Osteoblast (primary cell): ENCODE measurements around the gene AKAP6. TPM values are rescaled to one million over a fixed set of nuclear protein-coding genes. Genes with fewer than 3 reads are reported as not detected.

Source experiments
- DNase-seq: peaks from one replicate; pipeline ENCODE4 v3.0.0; 2011; ENCODE audit warnings: low spot score, mixed read lengths; ENCODE audit not compliant: insufficient read length; ENCODE audit errors: missing footprints
- H2AFZ ChIP-seq: 2 replicates; pipeline ENCODE4 v1.6.0; 2011; ENCODE audit warnings: mild to moderate bottlenecking, low read length
- H3K27ac ChIP-seq: 2 replicates; pipeline ENCODE4 v1.5.1; 2011; ENCODE audit warnings: mild to moderate bottlenecking, low read depth, low read length, moderate library complexity
- H3K27me3 ChIP-seq: 2 replicates; pipeline ENCODE4 v1.6.0; 2012; ENCODE audit warnings: mild to moderate bottlenecking, control low read depth, inconsistent platforms, low read length, moderate library complexity; ENCODE audit not compliant: insufficient read depth
- H3K36me3 ChIP-seq: 2 replicates; pipeline ENCODE4 v1.5.1; 2011; ENCODE audit warnings: mild to moderate bottlenecking, low read length, control low read depth, moderate library complexity; ENCODE audit not compliant: insufficient read depth
- H3K4me1 ChIP-seq: 2 replicates; pipeline ENCODE4 v1.5.1; 2011; ENCODE audit warnings: mild to moderate bottlenecking, low read length, control low read depth, moderate library complexity; ENCODE audit not compliant: insufficient read depth
- H3K4me2 ChIP-seq: 2 replicates; pipeline ENCODE4 v1.6.0; 2011; ENCODE audit warnings: mild to moderate bottlenecking, low read length; ENCODE audit not compliant: insufficient read depth
- H3K4me3 ChIP-seq: fragments of 200-600 bp; sonication (generic); 3 replicates; pipeline ENCODE4 v1.5.1; 2012; ENCODE audit warnings: mild to moderate bottlenecking, low read length, inconsistent platforms; ENCODE audit not compliant: insufficient read depth
- H3K79me2 ChIP-seq: 2 replicates; pipeline ENCODE4 v1.6.0; 2012; ENCODE audit warnings: mild to moderate bottlenecking, low read length, control low read depth, inconsistent platforms; ENCODE audit not compliant: insufficient read depth
- H3K9me3 ChIP-seq: 2 replicates; pipeline ENCODE4 v1.5.1; 2011; ENCODE audit warnings: low read depth, low read length, control low read depth
- H4K20me1 ChIP-seq: 2 replicates; pipeline ENCODE4 v1.6.0; 2012; ENCODE audit warnings: mild to moderate bottlenecking, low read length, control low read depth; ENCODE audit not compliant: insufficient read depth
- total RNA-seq: library from RNA; depleted of rRNA; stranded (reverse); fragments of >200 nt; gene quantifications from 2 replicates; pipeline ENCODE4 v1.2.3, GENCODE V29; 2012
- TF ChIP-seq, protein P1 (sequence below): IDR thresholded peaks from 2 replicates; pipeline ENCODE4 v1.5.1; 2011; ENCODE audit warnings: mild to moderate bottlenecking, low read depth, low read length, moderate library complexity; ENCODE audit errors: extremely low read depth

Gene AKAP6
- total RNA-seq, 1 donor = 2.2 TPM

GRCh38 chr14:32495435-32495734 is 166.3 kb downstream of the AKAP6 start:
- no peak overlapping the region for H3K27ac ChIP-seq
- no peaks in the 10 kb centered on the region for H3K9me3 ChIP-seq
- no peaks in the 10 kb centered on the region for H3K79me2 ChIP-seq
- H2AFZ ChIP-seq = no peak overlapping the region
- DNase-seq = no peak
- no peaks in the 10 kb centered on the region for H4K20me1 ChIP-seq
- H3K36me3 ChIP-seq = no peaks in the 10 kb centered on the region
- peaks cover 5% of the 10 kb centered on the region for H3K4me1 ChIP-seq
- no peaks in the 10 kb centered on the region for H3K27me3 ChIP-seq
- no peak overlapping the region for H3K4me3 ChIP-seq
- TF ChIP-seq, protein P1, sequence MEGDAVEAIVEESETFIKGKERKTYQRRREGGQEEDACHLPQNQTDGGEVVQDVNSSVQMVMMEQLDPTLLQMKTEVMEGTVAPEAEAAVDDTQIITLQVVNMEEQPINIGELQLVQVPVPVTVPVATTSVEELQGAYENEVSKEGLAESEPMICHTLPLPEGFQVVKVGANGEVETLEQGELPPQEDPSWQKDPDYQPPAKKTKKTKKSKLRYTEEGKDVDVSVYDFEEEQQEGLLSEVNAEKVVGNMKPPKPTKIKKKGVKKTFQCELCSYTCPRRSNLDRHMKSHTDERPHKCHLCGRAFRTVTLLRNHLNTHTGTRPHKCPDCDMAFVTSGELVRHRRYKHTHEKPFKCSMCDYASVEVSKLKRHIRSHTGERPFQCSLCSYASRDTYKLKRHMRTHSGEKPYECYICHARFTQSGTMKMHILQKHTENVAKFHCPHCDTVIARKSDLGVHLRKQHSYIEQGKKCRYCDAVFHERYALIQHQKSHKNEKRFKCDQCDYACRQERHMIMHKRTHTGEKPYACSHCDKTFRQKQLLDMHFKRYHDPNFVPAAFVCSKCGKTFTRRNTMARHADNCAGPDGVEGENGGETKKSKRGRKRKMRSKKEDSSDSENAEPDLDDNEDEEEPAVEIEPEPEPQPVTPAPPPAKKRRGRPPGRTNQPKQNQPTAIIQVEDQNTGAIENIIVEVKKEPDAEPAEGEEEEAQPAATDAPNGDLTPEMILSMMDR = no peak
- no peak overlapping the region for H3K4me2 ChIP-seq

DNA sequence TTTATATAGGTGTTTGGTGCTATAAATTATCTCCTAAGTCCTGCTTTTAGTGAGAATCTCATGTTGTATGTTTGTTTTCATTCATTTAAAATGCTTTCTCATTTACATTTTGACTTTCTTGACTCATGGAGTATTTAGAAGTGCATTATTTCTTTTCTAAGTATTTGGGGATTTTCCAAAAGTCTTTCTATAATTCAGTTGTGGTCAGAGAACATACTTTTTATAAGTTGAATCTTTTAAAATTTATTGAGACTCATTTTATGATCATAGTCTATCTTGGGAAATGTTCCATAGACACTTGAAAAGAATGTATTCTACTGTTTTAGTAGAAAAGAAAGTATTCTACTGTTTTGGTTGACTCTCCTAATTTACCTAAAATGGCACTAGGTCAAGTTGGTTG is 168.2 kb downstream of the AKAP6 start:
- Histone ChIP-seq H3K9me3 (no peaks in the 10 kb centered on the region), H2AFZ (peak overlapping the region; percentile 27), H3K4me3 (no peak overlapping the region), H3K36me3 (no peaks in the 10 kb centered on the region), H3K27me3 (no peaks in the 10 kb centered on the region), H3K4me2 (no peak overlapping the region), H3K27ac (peak overlapping the region; percentile 5), H3K4me1 (peaks cover 14% of the 10 kb centered on the region), H3K79me2 (no peaks in the 10 kb centered on the region), H4K20me1 (no peaks in the 10 kb centered on the region)
- TF ChIP-seq, protein P1 = no peak
- DNase-seq = no peak

GRCh38 chr14:32507029-32507984 is 178.2 kb downstream of the AKAP6 start:
- no peaks in the 10 kb centered on the region for H4K20me1 ChIP-seq
- DNase-seq = peak; percentile 13
- H3K4me1 ChIP-seq = peaks cover 35% of the 10 kb centered on the region
- H3K4me2 ChIP-seq = peak overlapping the region; percentile 64
- H3K36me3 ChIP-seq = no peaks in the 10 kb centered on the region
- H3K79me2 ChIP-seq = no peaks in the 10 kb centered on the region
- peak overlapping the region; percentile 73 for H2AFZ ChIP-seq
- H3K27me3 ChIP-seq = no peaks in the 10 kb centered on the region
- H3K9me3 ChIP-seq = no peaks in the 10 kb centered on the region
- TF ChIP-seq, protein P1 = no peak
- no peak overlapping the region for H3K4me3 ChIP-seq
- H3K27ac ChIP-seq = peak overlapping the region; percentile 91

DNA sequence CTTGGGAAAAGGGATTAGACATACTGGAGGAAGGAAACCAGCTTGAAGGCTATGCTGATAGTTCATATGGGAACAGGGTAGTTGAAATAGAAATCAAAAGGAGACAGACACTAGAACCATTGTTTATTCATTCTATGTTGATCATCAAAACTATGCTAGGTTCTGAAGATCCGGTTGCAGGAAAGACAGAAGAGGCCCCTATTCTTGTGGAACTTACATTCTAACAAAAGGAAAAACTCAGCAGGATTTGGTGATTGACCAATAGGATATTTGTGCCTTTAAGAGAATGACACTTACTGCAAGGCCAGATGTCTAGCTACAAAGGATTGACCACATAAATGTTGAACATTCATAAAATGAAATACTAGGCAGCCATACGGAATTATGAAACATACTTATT is 179.2 kb downstream of the AKAP6 start:
- Histone ChIP-seq H3K27me3 (no peaks in the 10 kb centered on the region), H3K27ac (peak overlapping the region; percentile 91), H3K4me3 (no peak overlapping the region), H2AFZ (peak overlapping the region; percentile 73), H3K4me1 (peaks cover 43% of the 10 kb centered on the region), H3K79me2 (no peaks in the 10 kb centered on the region), H4K20me1 (no peaks in the 10 kb centered on the region), H3K9me3 (no peaks in the 10 kb centered on the region), H3K4me2 (no peak overlapping the region), H3K36me3 (no peaks in the 10 kb centered on the region)
- TF ChIP-seq, protein P1 = no peak
- DNase-seq = no peak
